Large intestine (tissue), 3 donors: ENCODE results near the gene KIF6. TPM values are rescaled to one million over a fixed set of nuclear protein-coding genes. Genes with fewer than 3 reads are reported as not detected.
"Not testable (repeated sequence)": the region's sequence is repeated elsewhere in the genome, so short reads cannot be mapped to it uniquely, and the experiment has no call there.

Experiments used
- DNase-seq, 2 donors: peaks; one replicate each; pipeline versions ENCODE4 v3.0.0 to v3.0.0-alpha.2; 2013
- H3K27ac ChIP-seq: one replicate; pipeline ENCODE4 v1.5.1; 2013; ENCODE audit warnings: low read length
- H3K27me3 ChIP-seq: 2 replicates; pipeline ENCODE4 v1.6.1; 2013; ENCODE audit warnings: low read length; ENCODE audit not compliant: control insufficient read depth, insufficient read depth
- H3K36me3 ChIP-seq: 2 replicates; pipeline ENCODE4 v1.6.1; 2013; ENCODE audit warnings: low read length; ENCODE audit not compliant: control insufficient read depth, insufficient read depth
- H3K4me1 ChIP-seq: one replicate; pipeline ENCODE4 v1.6.1; 2013; ENCODE audit warnings: low read length; ENCODE audit not compliant: control insufficient read depth, insufficient read depth
- H3K4me3 ChIP-seq: one replicate; pipeline ENCODE4 v1.5.1; 2013; ENCODE audit warnings: low read length
- H3K9me3 ChIP-seq: one replicate; pipeline ENCODE4 v1.6.1; 2013; ENCODE audit warnings: mild to moderate bottlenecking, low read depth, low read length, moderate library complexity; ENCODE audit not compliant: control insufficient read depth
- WGBS: methylation state at CpG from one replicate; pipeline ENCODE4 v1.1.5; 2013; ENCODE audit warnings: low lambda C conversion rate; ENCODE audit not compliant: insufficient coverage; 5-methylcytosine and 5-hydroxymethylcytosine counted together
- polyA plus RNA-seq: library from polyadenylated mRNA; unstranded; fragments of 120-200 nt; gene quantifications from one replicate; pipeline ENCODE4 v1.2.1, GENCODE V29; 2013

KIF6 gene
- polyA plus RNA-seq, 1 donor: 0.70 TPM

DNA sequence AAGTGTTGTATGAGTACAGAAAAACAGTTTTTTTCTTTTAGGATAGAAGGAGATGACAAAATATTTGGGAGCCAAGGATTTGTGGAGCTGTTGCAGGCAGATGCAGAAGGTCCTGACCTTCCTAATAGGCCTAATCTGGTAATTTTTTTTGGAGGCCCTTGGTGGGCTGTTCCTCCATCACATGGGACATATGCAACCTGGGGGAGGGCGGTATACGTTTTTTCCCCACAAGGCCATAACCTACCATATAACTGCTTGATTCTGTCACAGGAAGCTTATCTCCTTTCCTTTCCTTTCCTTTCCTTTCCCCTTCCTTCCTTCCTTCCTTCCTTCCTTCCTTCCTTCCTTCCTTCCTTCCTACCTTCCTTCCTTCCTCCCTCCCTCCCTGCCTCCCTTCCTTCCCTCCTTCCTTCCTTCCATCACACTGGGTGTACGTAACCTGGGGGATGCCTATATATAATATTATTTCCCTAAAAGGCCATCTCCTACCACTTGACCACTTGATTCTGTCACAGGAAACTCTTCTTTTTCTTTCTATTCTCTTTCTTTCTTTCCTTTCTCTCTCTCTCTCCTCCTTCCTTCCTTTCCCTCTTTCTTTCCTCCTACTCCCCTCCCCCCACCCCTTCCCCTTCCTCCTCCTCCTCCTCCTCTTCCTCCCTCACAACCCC lies 217.7 kb downstream of the KIF6 start:
- Histone ChIP-seq H3K27ac (no peak overlapping the region), H3K4me3 (no peak overlapping the region), H3K27me3 (no peaks in the 10 kb centered on the region), H3K9me3 (peaks cover 11% of the 10 kb centered on the region), H3K4me1 (no peaks in the 10 kb centered on the region), H3K36me3 (no peaks in the 10 kb centered on the region)
- 67% methylated on average over 3 of the region's 3 CpGs for whole genome bisulfite sequencing
- no peak for DNase-seq

DNA sequence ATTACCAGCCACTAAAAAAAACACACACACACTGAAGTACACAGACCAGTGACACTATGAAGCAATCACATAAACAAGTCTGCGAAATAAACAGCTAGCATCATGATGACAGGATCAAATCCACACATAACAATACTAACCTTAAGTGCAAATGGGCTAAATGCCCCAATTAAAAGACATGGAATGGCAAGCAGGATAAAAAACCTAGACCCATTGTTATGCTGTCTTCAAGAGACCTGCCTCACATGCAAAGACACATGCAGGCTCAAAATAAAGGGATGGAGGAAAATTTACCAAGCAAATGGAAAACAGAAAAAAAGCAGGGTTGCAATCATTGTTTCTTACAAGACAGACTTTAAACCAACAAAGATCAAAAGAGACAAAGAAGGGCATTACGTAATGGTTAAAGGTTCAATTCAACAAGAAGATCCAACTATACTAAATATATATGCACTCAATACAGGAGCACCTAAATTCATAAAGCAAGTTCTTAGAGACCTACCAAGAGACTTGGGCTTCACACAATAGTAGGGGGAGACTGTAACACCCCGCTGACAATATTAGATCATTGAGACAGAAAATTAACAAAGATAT lies 222.7 kb downstream of the KIF6 start:
- WGBS: 100% methylated on average over 1 of the region's 3 CpGs
- H3K27me3 ChIP-seq, H3K4me1 ChIP-seq, H3K9me3 ChIP-seq, H3K4me3 ChIP-seq, DNase-seq, H3K36me3 ChIP-seq, H3K27ac ChIP-seq: not testable (repeated sequence)

GRCh38 chr6:39499053-39499452 lies 226.2 kb downstream of the KIF6 start:
- Histone ChIP-seq H3K36me3 (no peaks in the 10 kb centered on the region), H3K4me1 (no peaks in the 10 kb centered on the region), H3K27ac (no peak overlapping the region), H3K9me3 (peaks cover 6% of the 10 kb centered on the region), H3K4me3 (no peak overlapping the region), H3K27me3 (peaks cover 23% of the 10 kb centered on the region)
- DNase-seq: no peak

DNA sequence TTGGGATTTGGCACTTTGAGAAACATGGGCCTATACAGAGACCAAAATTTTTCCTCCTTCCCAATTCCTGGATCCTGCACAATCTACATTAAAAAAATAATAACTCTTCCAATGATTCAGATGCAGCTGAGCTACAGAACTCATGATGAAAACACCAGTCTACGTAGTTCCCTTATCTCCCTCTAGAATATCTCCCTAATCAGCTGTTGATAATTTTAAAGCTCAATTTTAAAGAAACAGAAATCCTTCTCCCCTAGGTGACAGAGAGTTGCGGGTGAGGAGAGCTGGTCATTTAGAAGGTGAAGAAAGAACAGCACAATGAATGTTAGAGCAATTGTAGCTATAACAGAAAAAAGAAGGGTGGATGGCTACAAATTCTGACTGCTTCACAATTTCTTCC lies 227.1 kb downstream of the KIF6 start:
- DNase-seq: no peak
- no peak overlapping the region for H3K27ac ChIP-seq
- 20% methylated on average over 1 of the region's 2 CpGs for WGBS
- H3K4me1 ChIP-seq: no peaks in the 10 kb centered on the region
- H3K9me3 ChIP-seq: peaks cover 6% of the 10 kb centered on the region
- no peak overlapping the region for H3K4me3 ChIP-seq
- peaks cover 23% of the 10 kb centered on the region for H3K27me3 ChIP-seq
- no peaks in the 10 kb centered on the region for H3K36me3 ChIP-seq

GRCh38 chr6:39496915-39497314 lies 228.3 kb downstream of the KIF6 start:
- Histone ChIP-seq H3K36me3 (no peaks in the 10 kb centered on the region), H3K27ac (no peak overlapping the region), H3K27me3 (peaks cover 23% of the 10 kb centered on the region), H3K4me1 (no peaks in the 10 kb centered on the region), H3K4me3 (no peak overlapping the region), H3K9me3 (peaks cover 4% of the 10 kb centered on the region)
- no CpG with 5 or more reads among the region's 6 CpGs for WGBS
- peak; percentile 26 to 53 for DNase-seq

DNA sequence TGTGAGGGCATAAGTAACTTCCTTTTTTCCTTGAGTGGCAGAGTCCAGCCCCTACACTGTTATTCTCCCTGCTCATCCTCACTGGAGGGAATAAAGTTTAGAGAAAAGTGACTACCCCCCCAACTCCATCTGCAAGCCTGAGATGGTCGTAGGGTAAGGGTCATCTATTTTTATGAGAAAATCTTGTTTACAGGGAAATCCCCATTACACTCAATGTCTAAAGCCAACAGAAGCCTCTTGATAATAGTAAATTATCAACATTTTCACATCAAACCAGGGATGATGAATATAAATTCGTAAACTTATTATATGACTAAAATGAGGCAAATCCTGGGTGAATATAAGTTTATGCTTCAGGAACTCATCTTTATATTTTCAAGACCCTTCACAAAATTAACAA lies 228.8 kb downstream of the KIF6 start:
- Histone ChIP-seq H3K27me3 (peaks cover 27% of the 10 kb centered on the region), H3K36me3 (no peaks in the 10 kb centered on the region), H3K9me3 (peaks cover under 1% of the 10 kb centered on the region), H3K4me1 (no peaks in the 10 kb centered on the region), H3K27ac (no peak overlapping the region), H3K4me3 (no peak overlapping the region)
- no peak for DNase-seq
- WGBS: 100% methylated on average over 1 of the region's 2 CpGs

GRCh38 chr6:39495640-39496039 lies 229.6 kb downstream of the KIF6 start:
- H3K36me3 ChIP-seq: no peaks in the 10 kb centered on the region
- no peaks in the 10 kb centered on the region for H3K9me3 ChIP-seq
- no peak overlapping the region for H3K4me3 ChIP-seq
- H3K4me1 ChIP-seq: no peaks in the 10 kb centered on the region
- WGBS: 43% methylated on average over 1 of the region's 3 CpGs
- DNase-seq: no peak
- peaks cover 32% of the 10 kb centered on the region for H3K27me3 ChIP-seq
- no peak overlapping the region for H3K27ac ChIP-seq

DNA sequence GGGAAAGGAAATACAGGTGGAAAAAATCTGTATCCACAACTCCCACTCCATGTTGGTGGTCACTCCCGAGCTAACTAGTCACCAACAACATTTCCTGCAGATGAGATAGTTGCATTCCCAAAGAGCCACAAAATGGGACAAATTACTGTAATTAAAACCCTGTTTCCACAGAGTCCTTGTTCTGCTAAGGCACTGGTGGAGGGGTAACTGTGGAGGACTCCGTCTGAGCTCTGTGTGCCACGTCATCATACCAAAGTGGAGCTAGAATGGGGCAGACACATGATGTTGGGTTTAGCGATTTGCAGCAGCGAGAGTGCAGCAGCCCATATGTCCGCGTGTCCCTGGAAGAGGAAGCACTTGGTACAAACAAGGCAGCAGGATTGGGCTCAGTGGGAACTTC lies 230.2 kb downstream of the KIF6 start:
- H3K4me1 ChIP-seq: no peaks in the 10 kb centered on the region
- no peak overlapping the region for H3K27ac ChIP-seq
- no peaks in the 10 kb centered on the region for H3K9me3 ChIP-seq
- no CpG with 5 or more reads among the region's 7 CpGs for WGBS
- H3K36me3 ChIP-seq: no peaks in the 10 kb centered on the region
- peaks cover 30% of the 10 kb centered on the region for H3K27me3 ChIP-seq
- DNase-seq: no peak
- no peak overlapping the region for H3K4me3 ChIP-seq

- no peak for DNase-seq
- Histone ChIP-seq H3K4me1 (no peaks in the 10 kb centered on the region), H3K36me3 (no peaks in the 10 kb centered on the region)
These were observed 231.4 kb downstream of the KIF6 start for GRCh38 chr6:39493777-39494176.

GRCh38 chr6:39493174-39493573 lies 232.0 kb downstream of the KIF6 start:
- no peak overlapping the region for H3K27ac ChIP-seq
- H3K9me3 ChIP-seq: no peaks in the 10 kb centered on the region
- no peak for DNase-seq
- H3K27me3 ChIP-seq: peaks cover 27% of the 10 kb centered on the region
- H3K4me3 ChIP-seq: no peak overlapping the region
- H3K36me3 ChIP-seq: no peaks in the 10 kb centered on the region
- no peaks in the 10 kb centered on the region for H3K4me1 ChIP-seq

More at GRCh38 chr6:39493777-39494176, 231.4 kb downstream of the KIF6 start:
- H3K27ac ChIP-seq: no peak overlapping the region
- no peaks in the 10 kb centered on the region for H3K9me3 ChIP-seq
- H3K4me3 ChIP-seq: no peak overlapping the region
- H3K27me3 ChIP-seq: peaks cover 26% of the 10 kb centered on the region

DNA sequence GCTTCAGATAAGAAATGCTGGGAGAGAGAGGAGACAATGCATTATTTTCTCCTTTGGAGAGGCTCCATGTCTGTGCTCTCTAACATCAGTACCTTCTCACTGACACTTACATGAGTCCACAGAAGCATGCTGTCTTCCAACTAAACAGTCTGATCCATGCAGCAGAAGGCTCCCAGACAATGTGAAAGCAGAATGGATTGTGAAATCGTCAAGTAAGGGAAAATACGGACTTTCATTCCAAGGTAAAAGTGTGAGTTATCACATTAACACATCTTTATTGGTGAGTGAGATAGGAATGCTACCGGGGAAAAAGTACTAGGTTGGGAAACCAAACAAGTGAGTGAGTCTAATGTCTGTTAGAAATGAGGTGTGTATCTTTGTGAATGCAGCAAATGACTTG lies 235.1 kb downstream of the KIF6 start:
- H3K27me3 ChIP-seq: peaks cover 18% of the 10 kb centered on the region
- peak in 1 of 2 donors; percentile 44 for DNase-seq
- no peak overlapping the region for H3K27ac ChIP-seq
- no peaks in the 10 kb centered on the region for H3K36me3 ChIP-seq
- H3K4me3 ChIP-seq: no peak overlapping the region
- WGBS: 50% methylated on average over 2 of the region's 3 CpGs
- no peaks in the 10 kb centered on the region for H3K9me3 ChIP-seq
- no peaks in the 10 kb centered on the region for H3K4me1 ChIP-seq
